BJ (cell line): ENCODE results near the gene PARS2. TPM values are rescaled to one million over a fixed set of nuclear protein-coding genes. Genes with fewer than 3 reads are reported as not detected.

Source experiments
- CTCF ChIA-PET: fragments of 350-600 bp; formaldehyde crosslinking; extraction: SDS; loops from one replicate; lab custom pipeline; 2021; ENCODE audit warnings: antibody characterized with exemption, inconsistent platforms; lab: Yijun Ruan, JAX
- POLR2A ChIA-PET: fragments of 300-600 bp; sonication (Branson Sonifier 250); formaldehyde crosslinking; extraction: SDS; loops from one replicate; lab custom pipeline; 2021; ENCODE audit warnings: antibody characterized with exemption; lab: Charles Lee
- DNase-seq: peaks from one replicate; pipeline ENCODE4 v3.0.0-alpha.2; 2011; ENCODE audit warnings: low read depth
- H3K27me3 ChIP-seq: 2 replicates; pipeline ENCODE4 v1.6.0; 2011; ENCODE audit warnings: low read length; ENCODE audit not compliant: control insufficient read depth, insufficient read depth
- H3K36me3 ChIP-seq: 2 replicates; pipeline ENCODE4 v1.5.1; 2011; ENCODE audit warnings: low read length; ENCODE audit not compliant: control insufficient read depth, insufficient read depth
- H3K4me3 ChIP-seq: 2 replicates; pipeline ENCODE4 v1.5.1; 2011; ENCODE audit warnings: low read depth, mild to moderate bottlenecking, control low read depth, low read length
- polyA plus RNA-seq: library from polyadenylated mRNA; depleted of rRNA; stranded (reverse); fragments of >200 nt; gene quantifications from 2 replicates; pipeline ENCODE4 v1.2.3, GENCODE V29; 2011
- TF ChIP-seq, protein P1 (sequence below): IDR thresholded peaks from 2 replicates; pipeline ENCODE4 v1.5.1; 2011; ENCODE audit warnings: low read depth, mild to moderate bottlenecking, control low read depth, inconsistent platforms, low read length, moderate library complexity; ENCODE audit not compliant: insufficient read depth

The PARS2 gene
- polyA plus RNA-seq, 1 experiment: 3.9 TPM

DNA sequence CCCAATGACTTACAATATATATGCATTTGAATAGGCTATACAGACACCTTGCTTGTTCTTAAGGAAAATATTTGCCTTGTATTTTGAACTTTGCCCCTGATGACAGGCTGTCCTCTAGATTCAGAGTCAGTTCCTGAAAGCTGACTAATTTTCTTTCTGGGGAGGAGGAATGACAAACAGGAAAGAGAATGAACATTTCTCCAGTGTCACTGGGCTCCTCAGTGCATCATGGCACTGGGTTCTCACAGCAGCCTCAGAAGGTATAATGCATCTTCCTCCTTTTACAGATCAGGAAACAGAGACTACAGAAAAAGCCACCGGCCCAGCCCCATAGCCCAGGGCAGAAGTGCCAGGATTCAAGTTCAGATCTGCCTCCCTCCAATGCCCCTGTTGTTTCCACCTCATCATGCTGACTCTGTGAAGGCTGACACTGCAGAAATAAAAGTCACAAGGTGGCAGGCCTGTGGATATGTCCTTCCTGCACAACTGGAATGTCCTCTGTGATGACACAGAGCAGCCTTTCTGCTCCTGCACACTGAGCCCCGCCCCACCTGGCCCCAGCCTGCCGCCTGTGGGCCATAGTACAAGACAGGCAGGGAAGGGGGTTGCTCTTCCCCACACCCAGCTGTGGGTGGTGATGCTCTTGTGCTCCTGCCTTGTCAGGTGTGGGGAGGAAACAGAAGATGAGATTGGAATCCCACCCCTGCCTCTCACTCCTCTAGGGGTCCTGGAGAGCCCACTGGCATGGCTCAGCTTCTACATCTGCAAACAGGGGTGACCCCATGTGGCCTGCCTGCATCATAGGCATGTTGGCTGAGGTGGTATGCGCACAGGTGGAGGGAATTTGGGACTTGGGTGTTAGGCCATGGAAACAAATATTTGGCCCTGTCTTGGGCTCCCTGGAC lies 30.4 kb upstream of the PARS2 start:
- TF ChIP-seq, protein P1, sequence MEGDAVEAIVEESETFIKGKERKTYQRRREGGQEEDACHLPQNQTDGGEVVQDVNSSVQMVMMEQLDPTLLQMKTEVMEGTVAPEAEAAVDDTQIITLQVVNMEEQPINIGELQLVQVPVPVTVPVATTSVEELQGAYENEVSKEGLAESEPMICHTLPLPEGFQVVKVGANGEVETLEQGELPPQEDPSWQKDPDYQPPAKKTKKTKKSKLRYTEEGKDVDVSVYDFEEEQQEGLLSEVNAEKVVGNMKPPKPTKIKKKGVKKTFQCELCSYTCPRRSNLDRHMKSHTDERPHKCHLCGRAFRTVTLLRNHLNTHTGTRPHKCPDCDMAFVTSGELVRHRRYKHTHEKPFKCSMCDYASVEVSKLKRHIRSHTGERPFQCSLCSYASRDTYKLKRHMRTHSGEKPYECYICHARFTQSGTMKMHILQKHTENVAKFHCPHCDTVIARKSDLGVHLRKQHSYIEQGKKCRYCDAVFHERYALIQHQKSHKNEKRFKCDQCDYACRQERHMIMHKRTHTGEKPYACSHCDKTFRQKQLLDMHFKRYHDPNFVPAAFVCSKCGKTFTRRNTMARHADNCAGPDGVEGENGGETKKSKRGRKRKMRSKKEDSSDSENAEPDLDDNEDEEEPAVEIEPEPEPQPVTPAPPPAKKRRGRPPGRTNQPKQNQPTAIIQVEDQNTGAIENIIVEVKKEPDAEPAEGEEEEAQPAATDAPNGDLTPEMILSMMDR: no peak
- no peak for DNase-seq
- H3K27me3 ChIP-seq: peaks cover 17% of the 10 kb centered on the region
- no peak overlapping the region for H3K4me3 ChIP-seq
- POLR2A ChIA-PET: no interaction called here
- CTCF ChIA-PET: interaction anchor here (0.6 to 1.2 kb wide), 3 partner anchors 33 to 228 kb away, joined by 3 to 4 read pairs (median 3); no protein-coding TSS in a partner anchor
- H3K36me3 ChIP-seq: no peaks in the 10 kb centered on the region

DNA sequence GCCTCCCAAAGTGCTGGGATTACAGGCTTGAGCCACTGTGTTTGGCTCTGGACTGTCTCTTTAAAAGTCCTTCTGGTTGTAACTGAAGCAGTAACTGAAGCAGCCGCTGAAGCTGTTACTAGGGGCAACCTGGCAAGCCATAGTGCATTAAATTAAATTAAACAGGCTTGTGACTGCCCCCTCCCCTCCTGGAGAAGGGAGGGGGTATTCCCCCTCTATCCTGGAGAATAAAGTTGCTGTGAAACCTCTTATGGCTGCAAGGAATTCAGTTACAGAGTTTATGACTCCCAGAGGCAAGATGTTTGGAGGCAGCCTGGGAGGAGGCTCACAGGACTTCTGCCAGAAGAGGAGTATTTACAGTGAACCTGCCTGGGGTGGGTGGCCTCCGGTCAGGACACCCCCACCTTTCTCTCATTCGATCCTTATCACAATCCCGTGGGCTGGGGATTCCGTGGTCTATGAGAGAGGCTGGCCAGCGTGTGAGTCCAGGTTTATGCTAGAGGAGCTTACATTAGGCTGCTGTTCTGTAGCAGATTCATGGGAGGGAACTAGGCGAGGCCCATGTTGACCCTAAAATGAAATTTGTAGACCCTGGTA lies 28.5 kb upstream of the PARS2 start:
- CTCF ChIA-PET: interaction anchor here (0.6 to 1.9 kb wide), 4 partner anchors 9 to 222 kb away, joined by 3 to 6 read pairs (median 4); no protein-coding TSS in a partner anchor

DNA sequence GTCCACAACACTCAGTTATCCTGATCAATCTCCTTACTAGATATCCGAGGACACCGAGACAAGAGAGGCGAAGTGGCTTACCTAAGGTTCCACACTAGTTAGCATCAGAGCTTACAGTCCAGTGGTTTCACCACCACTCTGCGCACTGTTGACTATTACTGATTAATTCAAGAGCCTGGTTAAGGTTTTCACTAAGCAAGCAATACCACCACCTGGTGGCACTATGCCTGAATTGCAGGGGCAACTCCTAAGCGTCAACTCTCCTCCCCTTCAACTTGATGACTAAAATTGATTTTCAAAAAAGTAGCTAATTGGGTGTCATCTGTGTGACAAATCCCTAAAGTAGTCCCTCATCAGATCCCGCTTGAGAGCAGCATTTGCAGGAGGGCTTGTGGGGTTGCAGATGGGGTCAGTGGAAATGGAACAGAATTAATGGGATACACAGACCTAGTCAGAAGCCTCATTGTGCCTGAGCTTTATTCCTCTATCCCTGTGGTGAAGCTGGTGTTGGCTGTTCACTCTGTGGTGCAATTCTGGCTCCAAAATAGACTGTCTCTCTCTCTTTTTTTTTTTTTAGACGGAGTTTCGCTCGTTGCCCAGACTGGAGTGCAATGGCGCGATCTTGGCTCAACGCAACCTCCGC lies 27.7 kb upstream of the PARS2 start:
- H3K27me3 ChIP-seq: peaks cover 3% of the 10 kb centered on the region
- ChIA-PET CTCF (interaction anchor here (0.8 to 1.9 kb wide), 3 partner anchors 10 to 18 kb away, joined by 3 to 6 read pairs (median 6); no protein-coding TSS in a partner anchor), POLR2A (no interaction called here)
- DNase-seq: no peak
- H3K4me3 ChIP-seq: no peak overlapping the region
- TF ChIP-seq, protein P1: peak; percentile 59
- H3K36me3 ChIP-seq: no peaks in the 10 kb centered on the region

More for the DNA sequence above, 28.5 kb upstream of the PARS2 start:
- H3K4me3 ChIP-seq: no peak overlapping the region
- no peaks in the 10 kb centered on the region for H3K36me3 ChIP-seq
- TF ChIP-seq, protein P1: no peak
- peaks cover 3% of the 10 kb centered on the region for H3K27me3 ChIP-seq
- no peak for DNase-seq
- POLR2A ChIA-PET: no interaction called here

DNA sequence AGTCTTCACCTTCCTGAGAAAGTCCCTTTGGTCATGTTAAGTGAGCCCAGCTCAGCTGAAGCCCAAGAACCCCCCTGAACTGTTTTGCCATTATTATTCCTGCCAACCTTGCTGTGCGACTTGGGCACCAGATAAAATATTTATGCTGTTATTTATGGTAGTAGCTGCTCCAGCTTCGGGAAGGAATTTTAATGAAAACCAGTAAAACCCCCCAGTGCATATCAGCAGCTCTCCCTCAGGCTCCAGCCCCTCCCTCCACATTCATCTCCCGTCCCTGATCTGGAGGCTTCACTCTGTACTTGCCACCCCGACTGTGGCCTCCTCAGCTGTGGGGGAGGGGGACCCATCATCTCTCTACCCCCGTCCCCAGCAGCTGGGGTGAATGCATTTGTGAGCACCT lies 24.1 kb upstream of the PARS2 start:
- no peak overlapping the region for H3K4me3 ChIP-seq
- TF ChIP-seq, protein P1: no peak
- H3K27me3 ChIP-seq: peaks cover 8% of the 10 kb centered on the region
- DNase-seq: no peak
- ChIA-PET CTCF (no interaction called here), POLR2A (no interaction called here)
- no peaks in the 10 kb centered on the region for H3K36me3 ChIP-seq

DNA sequence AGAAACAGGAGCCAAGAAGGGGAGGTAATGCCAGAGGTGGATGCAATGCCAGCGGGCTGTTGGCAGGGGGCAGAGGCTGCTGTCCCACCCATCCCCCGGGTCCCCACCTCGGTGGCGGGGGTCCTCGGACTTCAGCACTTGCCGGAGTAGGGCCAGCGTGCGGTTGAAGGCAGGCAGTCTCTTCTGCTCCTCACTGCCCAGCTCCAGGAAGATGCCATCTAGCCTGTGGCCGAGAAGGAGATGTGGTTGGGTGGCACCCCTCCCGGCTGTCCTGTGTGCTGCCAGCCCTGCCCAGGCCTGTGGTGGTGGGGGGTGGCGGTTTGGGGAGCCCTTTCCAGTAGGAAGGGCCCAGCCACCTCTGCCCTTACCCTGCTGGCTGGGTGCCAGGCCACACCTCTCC lies 23.3 kb upstream of the PARS2 start:
- Histone ChIP-seq H3K36me3 (no peaks in the 10 kb centered on the region), H3K27me3 (peaks cover 11% of the 10 kb centered on the region), H3K4me3 (no peak overlapping the region)
- TF ChIP-seq, protein P1: no peak
- CTCF ChIA-PET: no interaction called here
- POLR2A ChIA-PET: no interaction called here
- DNase-seq: no peak
